BE2C (cell line): Measurements from ENCODE around the gene WT1.
A peak's percentile ranks its signal among the peaks of the same experiment; 100 is the strongest.

ENCODE experiments used
- DNase-seq: peaks from one replicate; pipeline ENCODE4 v3.0.0-alpha.2; 2020
- H3K27me3 ChIP-seq: fragments of 250-450 bp; sonication (Bioruptor Pico); 2 replicates; pipeline ENCODE4 v1.5.1; 2020; ENCODE audit warnings: mild to moderate bottlenecking
- H3K36me3 ChIP-seq: fragments of 250-450 bp; sonication (Bioruptor Pico); 2 replicates; pipeline ENCODE4 v1.5.1; 2020; ENCODE audit warnings: mild to moderate bottlenecking
- H3K4me1 ChIP-seq: fragments of 250-450 bp; sonication (Bioruptor Pico); 2 replicates; pipeline ENCODE4 v1.5.1; 2020
- H3K4me3 ChIP-seq: 2 replicates; pipeline ENCODE4 v1.5.1; 2011; ENCODE audit warnings: low read depth, low read length
- H3K9me3 ChIP-seq: fragments of 250-450 bp; sonication (Bioruptor Pico); 2 replicates; pipeline ENCODE4 v1.5.1; 2020
- TF ChIP-seq, protein P1 (sequence below): IDR thresholded peaks from 2 replicates; pipeline ENCODE4 v1.5.1; 2012; ENCODE audit warnings: mild to moderate bottlenecking, low read depth, low read length

WT1 gene

GRCh38 chr11:32390712-32391111 lies 44.6 kb downstream of the WT1 start:
- no peak for DNase-seq
- peaks cover 11% of the 10 kb centered on the region for H3K4me1 ChIP-seq
- no peak overlapping the region for H3K4me3 ChIP-seq
- no peaks in the 10 kb centered on the region for H3K27me3 ChIP-seq
- H3K9me3 ChIP-seq = no peaks in the 10 kb centered on the region
- H3K36me3 ChIP-seq = no peaks in the 10 kb centered on the region
- TF ChIP-seq, protein P1, sequence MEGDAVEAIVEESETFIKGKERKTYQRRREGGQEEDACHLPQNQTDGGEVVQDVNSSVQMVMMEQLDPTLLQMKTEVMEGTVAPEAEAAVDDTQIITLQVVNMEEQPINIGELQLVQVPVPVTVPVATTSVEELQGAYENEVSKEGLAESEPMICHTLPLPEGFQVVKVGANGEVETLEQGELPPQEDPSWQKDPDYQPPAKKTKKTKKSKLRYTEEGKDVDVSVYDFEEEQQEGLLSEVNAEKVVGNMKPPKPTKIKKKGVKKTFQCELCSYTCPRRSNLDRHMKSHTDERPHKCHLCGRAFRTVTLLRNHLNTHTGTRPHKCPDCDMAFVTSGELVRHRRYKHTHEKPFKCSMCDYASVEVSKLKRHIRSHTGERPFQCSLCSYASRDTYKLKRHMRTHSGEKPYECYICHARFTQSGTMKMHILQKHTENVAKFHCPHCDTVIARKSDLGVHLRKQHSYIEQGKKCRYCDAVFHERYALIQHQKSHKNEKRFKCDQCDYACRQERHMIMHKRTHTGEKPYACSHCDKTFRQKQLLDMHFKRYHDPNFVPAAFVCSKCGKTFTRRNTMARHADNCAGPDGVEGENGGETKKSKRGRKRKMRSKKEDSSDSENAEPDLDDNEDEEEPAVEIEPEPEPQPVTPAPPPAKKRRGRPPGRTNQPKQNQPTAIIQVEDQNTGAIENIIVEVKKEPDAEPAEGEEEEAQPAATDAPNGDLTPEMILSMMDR = no peak

GRCh38 chr11:32388871-32389770 lies 46.2 kb downstream of the WT1 start:
- TF ChIP-seq, protein P1 = no peak
- H3K4me3 ChIP-seq = no peak overlapping the region
- no peaks in the 10 kb centered on the region for H3K9me3 ChIP-seq
- no peaks in the 10 kb centered on the region for H3K36me3 ChIP-seq
- peaks cover 11% of the 10 kb centered on the region for H3K4me1 ChIP-seq
- no peak for DNase-seq
- no peaks in the 10 kb centered on the region for H3K27me3 ChIP-seq

GRCh38 chr11:32388365-32388764 lies 47.0 kb downstream of the WT1 start:
- Histone ChIP-seq H3K27me3 (no peaks in the 10 kb centered on the region), H3K4me3 (no peak overlapping the region), H3K4me1 (peaks cover 11% of the 10 kb centered on the region), H3K36me3 (no peaks in the 10 kb centered on the region), H3K9me3 (no peaks in the 10 kb centered on the region)
- no peak for DNase-seq
- TF ChIP-seq, protein P1 = no peak

GRCh38 chr11:32387411-32387810 lies 47.9 kb downstream of the WT1 start:
- H3K36me3 ChIP-seq = no peaks in the 10 kb centered on the region
- TF ChIP-seq, protein P1 = no peak
- peaks cover 11% of the 10 kb centered on the region for H3K4me1 ChIP-seq
- no peak for DNase-seq
- H3K4me3 ChIP-seq = no peak overlapping the region
- H3K9me3 ChIP-seq = no peaks in the 10 kb centered on the region
- no peaks in the 10 kb centered on the region for H3K27me3 ChIP-seq

DNA sequence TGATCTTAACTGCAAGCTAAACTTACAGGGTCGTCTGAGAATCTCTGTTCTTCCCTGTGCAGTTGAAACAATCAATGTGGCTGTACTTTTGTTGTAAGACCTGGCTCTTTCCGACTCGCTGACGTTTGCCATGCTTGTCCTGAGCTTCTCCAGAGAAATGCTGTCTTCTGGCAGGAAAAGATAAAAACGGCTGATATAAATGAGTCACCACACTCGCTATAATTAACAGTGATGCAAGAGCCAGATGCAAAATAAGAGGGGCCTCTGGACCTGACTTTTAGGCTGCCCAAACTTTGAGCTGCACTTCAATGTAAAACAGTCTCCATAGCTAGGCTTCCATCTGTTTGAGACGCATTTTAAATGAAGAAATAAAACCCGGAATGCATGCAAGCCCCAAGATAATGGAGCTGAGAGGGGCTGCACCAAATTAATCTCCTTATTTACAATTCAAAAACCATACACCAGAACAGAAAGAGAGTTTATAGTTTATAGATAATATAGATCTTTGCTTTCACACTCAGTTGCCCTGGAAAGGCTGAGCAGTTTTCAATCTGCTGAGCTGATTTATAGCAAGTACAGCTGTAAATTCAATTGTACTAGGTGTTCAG lies 48.5 kb downstream of the WT1 start:
- peak; percentile 64 for DNase-seq
- no peaks in the 10 kb centered on the region for H3K27me3 ChIP-seq
- H3K4me1 ChIP-seq = peaks cover 11% of the 10 kb centered on the region
- H3K4me3 ChIP-seq = no peak overlapping the region
- H3K36me3 ChIP-seq = no peaks in the 10 kb centered on the region
- TF ChIP-seq, protein P1 = no peak
- H3K9me3 ChIP-seq = no peaks in the 10 kb centered on the region

- no peak overlapping the region for H3K4me3 ChIP-seq
- H3K4me1 ChIP-seq = peaks cover 11% of the 10 kb centered on the region
- peak; percentile 54 for DNase-seq
- TF ChIP-seq, protein P1 = peak; percentile 67
- H3K36me3 ChIP-seq = no peaks in the 10 kb centered on the region
- H3K27me3 ChIP-seq = no peaks in the 10 kb centered on the region
- no peaks in the 10 kb centered on the region for H3K9me3 ChIP-seq
Measured at GRCh38 chr11:32385998-32386397, 49.3 kb downstream of the WT1 start.
